ENCODE data around the gene PALMD.

Gene PALMD

DNA sequence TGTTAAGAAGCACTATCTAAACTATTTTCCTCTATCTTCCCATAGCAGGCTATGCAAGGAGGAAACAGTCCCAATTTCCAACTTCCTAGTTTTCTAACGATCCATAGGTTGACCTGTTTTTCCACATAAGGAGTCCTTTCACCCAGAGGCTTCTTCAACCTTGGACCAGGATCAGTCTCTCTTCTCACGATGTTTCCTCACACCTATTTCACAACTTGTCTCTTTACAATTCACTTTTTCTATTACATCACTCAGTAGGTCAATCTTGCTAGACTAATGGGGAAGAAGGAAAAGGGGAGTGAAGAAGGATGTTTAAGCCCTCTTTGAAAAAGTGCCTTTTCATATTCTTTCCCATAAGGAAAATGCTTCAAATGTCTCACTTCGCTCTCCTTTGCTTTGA lies 15.9 kb downstream of the PALMD start:
- no peak for DNase-seq

DNA sequence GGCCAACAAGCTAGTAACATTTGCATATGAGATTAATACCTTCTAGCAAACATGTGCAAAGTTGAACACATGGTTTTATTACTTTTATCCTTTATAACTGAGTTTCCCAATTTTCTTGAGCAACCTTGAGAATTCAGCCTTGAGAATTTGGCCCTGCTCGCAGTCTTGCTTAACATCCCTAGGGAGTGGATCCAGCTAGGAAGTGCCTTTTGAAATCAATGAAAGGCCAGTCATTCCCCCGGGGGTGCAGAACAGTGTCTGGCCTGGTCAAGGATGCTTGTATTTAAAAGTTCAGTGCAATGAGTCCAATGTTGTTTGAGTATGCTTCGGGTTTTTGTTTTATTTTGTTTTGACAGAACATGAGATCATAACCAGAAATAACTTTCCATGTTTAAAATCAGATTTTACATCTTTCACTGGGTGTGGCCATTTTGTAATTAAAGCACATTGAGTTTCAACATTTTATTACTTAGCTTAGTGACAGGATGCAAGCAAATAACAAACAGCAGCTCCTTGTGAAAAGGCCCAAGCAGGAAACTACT lies 16.7 kb downstream of the PALMD start:
- no peak for DNase-seq

DNA sequence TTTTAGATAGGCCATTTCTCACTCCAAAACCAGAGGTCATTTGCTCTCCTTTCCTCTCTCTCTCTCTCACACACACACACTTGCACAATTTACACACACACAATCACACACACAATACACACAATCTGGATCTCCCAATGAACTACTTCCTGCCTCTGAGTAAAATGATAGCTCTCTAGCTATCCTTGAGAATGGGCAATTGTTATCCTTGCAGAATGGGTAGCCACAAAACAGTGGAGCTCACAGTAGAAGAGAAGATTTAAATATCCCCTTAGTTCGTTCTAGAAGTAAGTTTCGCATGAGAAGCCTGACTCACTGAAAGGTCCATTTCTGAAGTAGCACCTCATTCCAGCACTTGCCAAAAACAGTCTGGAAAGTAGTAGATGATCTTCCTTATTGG lies 17.6 kb downstream of the PALMD start:
- DNase-seq = no peak

DNA sequence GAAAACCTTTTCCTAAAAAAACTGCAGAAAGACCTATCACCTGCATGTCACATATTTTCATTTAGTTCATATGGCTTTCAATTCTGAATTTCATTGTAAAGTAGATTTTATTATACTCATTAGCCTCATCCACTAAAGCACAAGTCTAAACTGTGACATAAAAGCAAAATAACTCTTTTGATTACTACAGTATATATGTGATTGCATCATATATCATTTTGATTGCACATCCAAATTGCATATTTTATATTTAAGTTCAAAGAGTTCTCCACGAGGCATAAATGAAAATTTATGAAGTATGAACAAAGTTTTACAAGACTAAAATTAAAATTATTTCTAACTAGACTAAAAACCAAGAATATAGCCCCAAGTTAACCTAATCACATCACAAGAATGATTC lies 19.3 kb downstream of the PALMD start:
- DNase-seq = no peak

DNA sequence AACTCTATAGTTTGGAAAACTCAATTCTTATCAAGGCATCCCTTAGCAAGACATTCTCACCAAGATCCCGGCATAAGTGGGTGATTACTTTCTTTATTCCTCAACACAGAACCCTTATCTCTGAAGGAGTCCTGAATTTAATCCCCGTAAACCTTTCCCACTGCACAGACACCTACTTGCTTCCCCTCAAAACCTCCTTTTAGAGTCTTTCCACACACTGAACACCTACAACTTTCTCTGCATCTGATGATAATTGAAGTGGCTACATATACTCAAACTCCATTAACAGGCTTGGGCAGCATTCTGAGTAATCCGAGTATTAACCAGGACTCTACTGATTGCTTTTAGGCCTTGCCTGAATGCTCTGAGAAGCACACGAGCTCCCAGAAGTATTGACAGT lies 23.5 kb downstream of the PALMD start:
- DNase-seq = no peak

DNA sequence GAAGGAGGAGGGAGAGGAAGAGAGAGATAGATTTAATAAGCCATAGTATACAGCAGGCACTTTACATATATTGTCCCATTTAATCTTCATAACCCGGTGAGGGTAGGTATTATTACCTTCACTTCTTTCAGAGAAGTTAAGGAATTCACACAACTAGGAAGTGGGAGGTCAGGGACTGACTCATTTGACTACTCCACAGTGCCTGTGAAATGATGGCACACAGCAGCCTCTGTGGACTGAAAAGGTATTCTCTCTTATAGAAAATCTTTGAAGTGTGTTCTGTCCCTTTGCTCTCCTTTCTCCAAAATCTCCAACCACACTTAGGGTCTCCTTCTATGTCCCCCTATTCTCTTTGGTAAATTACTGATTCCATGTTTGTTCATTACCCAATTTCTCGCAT lies 23.9 kb downstream of the PALMD start:
- no peak for DNase-seq

DNA sequence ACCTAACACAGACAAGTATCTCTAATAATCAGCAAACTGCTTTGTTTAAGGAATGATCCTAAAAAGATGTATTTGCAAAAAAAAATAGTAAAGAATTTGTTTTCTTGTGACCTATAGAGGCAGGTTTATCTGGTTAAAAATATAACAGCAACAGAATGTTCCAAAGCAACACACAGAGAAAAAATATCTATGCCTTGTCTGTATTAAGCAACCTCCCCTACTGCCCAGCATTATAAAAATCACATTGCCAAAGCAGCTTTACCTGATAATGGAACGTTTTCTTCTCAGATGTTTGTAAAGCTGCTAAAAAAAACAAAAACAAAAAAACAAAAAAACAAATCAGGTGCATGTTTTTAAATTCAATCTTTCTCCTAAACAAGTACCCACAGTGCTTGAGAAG lies 24.7 kb downstream of the PALMD start:
- no peak for DNase-seq

DNA sequence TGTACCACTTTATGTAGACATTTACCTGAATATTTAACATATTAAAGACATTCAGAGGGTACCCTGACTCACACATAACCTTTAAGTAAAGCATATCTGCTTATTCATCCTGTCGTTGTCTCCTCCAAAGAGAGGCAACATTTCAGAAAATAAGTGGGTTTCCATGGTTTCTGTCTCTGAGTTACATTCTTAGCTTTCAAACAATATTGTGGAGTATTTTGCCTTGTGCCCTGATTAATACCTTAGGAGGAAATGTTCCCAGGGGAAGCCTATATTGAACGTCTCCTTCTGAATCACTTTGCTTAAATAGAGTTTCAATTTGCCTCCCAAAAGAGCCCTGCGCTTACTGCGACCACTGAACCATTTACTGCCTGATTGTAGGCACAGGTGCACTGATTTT lies 26.1 kb downstream of the PALMD start:
- DNase-seq = no peak

DNA sequence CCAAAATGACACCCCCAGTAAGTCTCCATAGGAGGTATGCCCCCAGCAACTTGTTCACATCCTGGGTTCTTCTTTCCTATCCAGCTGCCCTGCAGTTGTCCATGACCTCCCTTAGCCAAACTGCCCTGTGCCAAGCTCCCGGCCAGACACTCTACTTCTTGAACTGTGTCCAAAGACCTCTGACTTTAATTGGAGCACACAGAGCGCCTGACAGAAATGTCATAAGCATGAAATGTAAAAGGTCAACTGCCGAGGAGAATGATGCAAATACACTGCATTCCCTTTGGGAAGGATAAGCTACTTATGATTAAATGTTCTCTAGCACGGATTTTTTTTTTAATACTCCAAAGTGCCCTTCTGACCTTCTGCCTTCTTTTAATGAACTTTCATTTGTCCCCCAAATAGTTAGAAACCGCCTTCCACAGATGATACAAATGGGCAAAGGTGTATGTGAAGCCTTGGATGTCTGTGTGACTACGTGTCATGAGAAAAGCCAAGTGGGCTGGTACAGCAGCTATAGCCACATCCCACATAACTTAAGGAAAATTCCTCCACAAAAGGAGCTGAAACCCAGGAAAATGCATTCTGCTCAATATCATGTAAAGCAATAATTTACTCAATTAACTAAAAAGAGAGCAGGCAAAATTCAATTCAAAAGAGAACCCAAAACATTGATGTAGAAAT lies 26.8 kb downstream of the PALMD start:
- DNase-seq = no peak

DNA sequence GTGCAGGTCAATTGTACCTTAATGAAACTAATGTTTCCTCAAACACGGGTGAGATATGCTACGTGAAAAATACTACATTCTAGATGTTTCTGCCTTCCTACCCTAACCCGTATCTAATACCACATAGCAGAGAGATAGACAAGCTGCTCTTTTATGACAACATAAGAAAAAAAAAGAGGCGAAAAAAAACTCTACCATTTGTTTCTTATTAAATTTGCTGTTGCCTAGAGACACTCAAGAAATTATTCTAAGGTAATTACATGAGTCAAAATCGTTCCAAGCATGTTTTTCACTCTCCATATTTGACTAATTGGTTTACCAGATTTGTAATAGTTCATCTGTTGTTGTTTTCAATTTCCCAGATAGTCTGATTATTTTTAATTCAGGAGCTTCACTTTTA lies 27.4 kb downstream of the PALMD start:
- DNase-seq = no peak

DNA sequence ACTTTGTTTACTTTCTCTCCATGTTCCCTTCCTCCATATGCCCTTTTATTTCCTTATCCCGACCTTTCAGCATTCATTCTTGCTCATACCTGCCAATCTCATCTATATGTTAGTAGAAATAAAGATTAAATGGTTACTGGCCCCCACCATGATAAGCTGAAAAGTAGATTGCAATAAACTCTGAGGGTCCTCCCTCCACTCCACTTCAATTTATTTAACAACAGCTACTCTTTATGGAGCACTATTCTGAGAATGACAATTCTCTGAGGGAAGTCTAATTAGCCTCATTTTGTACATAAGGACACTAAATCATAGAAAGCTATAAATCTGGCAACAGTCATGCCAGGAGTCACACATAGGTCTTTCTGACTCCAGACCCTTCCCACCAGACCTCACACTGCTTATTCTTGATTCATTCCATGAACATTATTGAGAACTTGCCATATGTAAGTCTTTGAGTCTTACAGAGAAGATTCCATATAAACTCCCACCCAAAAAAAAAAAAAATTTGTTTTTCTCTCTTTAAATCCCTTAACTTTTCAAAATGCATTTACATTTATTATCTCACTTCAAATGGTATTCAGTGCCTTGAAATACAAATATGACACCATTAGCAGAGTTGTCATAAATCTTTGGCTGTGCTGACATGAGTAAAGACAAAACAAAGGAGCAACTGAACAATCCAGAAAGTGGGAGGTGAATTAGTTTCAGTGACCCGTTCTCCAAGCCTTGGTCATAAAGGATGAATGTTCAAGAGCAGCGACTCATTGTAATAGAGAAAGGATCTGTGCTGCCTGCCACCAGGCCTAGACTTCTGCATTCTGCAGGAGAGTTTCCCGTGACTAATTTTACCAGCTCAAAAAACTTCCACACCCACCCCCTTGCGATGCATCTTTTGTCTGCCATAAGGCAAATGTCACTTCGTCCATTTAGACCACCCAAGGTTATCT lies 28.5 kb downstream of the PALMD start:
- no peak for DNase-seq

DNA sequence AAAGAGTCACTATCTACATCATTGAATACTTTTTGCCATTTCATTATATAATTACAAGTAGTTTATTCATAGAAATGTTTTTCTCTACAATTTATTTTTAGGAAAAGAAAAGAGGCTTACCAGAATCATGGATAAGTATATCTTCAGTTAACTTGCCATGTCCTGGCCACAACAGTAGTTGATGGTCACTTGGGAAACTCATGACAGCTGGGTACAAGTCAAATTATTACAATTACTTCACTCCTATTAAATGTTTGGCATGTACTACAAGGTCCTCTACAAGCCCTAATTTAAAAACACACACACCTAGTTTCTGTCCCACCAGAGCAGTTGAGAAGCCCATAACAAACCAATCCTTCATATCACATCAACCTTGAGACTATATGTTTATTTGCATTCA lies 29.4 kb downstream of the PALMD start:
- no peak for DNase-seq

DNA sequence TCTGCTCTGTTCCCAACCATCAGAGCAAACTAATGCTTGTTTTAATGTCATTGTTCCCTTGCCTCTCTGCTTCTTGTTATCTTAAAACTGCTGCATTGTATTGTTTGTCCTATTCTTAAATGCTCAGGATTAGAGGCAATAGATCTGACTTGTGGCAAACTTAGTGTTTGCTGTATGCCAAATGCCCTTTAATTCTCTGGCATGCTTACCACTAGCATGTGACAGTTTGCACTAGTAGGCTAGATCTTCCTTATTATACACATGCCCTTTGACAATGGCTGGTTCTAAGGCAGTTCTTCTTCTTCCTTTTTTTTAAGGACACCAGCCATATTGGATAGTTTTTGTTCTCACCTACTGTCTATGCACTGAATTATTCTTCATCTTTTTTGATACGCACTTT lies 30.1 kb downstream of the PALMD start:
- no peak for DNase-seq

DNA sequence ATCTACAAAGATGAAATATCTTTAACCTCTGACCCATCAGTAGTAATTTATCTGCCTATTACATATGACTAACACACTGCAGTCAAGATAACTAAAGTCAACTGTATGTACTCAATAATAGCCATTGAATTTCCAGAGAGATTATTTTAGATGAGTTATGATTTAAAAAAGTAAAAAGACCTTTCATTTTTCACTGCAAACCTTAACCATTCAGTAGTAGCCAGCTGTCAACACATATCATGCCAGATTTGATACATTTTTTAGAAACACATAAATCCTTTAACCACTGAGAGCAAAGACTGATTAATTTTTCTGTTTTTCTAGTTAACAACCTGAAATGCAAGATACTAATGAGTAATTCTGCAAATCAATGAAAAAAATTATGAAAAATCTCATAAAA lies 31.0 kb downstream of the PALMD start:
- no peak for DNase-seq

DNA sequence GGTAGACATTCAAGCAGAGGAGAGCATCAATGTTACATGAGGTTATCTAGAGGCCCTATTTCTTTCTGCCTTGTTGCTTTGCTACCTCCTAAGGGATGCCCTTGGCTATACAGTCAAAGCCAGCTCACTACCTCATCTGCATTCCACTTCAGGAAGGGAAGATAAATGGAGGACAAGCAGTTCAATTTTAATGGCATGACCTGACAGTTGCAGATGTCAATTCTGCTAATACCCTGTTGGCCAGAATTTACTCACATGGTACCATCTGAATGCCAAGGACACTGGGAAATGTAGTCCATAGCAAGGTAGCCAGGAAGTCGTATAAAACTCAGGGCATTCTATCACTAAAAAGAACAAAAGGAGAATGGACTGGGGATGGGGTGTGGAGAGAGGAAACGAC lies 31.5 kb downstream of the PALMD start:
- no peak for DNase-seq

DNA sequence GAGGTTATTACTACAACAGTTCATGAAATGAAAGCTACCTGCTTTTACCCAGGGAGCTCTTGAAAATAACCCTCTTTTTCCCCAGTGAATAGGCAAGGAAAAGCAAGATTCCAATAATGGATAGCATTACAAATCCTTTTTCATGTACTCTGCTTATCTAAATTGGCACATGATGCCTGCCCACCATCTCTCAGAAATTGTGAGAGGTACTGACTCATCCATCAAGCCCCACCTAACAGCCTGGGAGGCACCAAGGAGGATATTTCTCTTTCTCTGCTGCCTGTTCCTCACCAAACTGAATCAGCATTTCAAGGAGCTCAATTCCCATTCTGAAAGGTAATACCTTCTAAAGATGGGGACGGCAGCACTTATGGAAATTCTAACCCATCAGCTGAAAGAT lies 34.4 kb downstream of the PALMD start:
- DNase-seq = no peak

DNA sequence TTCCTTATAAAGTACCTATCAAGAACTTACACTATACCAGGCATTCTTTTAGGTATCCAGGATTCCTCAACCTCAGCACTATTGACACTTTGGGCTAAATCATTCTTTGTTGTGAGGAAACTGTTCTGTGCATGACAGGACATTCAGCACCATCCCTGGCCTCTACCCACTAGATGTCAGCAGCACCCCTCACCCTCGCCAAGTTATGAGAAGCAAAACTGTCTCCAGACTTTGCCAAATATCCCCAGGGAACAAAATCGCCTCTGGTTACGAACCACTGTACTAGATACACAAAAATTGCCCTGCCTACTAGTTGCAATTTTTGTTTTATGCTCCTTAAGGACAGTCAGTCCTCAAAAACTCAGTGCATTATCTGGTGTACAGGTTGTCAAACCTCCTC lies 35.7 kb downstream of the PALMD start:
- DNase-seq = no peak

DNA sequence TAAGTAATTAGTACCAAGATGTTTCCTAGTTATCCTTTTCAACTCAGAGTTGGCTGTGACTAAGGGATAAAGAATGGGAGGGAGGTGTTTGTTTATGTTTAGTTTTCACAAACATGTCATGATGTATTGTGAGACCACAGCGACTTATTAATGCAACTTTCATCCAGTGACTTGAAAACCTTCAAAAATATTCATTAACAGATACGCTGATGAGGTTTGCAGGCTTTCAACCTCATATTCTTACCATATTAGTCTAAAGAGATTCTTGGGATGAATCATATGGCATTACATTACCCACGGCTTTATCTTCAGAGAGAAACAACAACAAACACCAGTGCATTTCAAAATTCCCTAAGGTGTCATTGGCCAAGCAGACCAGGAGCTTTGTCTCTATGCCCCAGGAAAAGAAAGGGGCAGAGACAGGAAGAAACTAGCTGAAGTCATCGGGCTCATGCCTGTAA lies 36.4 kb downstream of the PALMD start:
- no peak for DNase-seq

DNA sequence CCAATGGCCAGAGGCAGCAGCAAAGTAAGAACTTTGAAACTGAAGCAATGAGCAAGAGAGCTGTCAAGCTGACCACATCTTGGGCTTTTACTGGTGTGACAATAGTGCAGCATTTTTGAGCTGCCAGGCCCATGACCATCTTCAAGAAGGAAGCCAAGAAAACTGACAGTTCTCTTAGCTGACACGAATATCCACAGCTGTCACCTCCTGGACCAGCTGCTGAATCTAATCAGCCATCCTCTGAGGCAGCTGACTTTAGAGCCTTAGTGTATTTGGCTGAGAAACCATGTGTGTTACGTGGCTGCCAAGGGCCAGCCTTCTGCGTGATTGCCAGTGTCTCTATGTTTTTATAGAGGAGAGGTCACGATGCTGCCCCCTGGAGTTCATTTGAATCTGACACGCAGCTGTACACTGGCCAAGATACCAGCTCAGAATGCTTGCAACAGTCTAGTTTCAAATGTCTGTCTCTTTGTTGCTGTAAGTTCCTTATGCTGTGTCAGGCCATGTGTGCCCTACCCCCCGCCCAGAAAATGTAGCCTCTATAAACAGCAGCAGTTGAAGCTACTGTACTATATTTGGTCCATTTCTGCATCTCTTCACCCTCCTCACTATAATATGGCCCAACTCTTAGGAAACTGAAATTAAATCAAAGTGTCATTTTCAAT lies 39.7 kb downstream of the PALMD start:
- DNase-seq = peak; percentile 33

DNA sequence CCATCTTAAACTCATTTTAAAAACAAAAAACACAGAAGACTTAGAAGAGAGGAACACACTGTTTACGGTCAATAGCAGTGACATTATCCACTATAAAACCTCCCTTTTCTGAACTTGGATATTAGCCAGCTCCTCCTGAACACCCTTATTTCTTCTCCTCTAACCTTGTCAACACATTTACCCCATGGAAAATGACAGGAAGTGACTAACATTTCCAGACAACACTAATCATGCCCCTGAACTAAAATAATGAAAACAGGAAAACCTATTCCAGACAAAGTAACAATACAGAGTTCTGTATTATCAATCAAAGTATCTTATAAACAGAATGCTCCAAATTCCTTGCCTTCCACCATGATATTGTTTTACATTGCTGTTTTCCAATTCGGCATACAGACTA lies 45.3 kb downstream of the PALMD start:
- DNase-seq = no peak

DNA sequence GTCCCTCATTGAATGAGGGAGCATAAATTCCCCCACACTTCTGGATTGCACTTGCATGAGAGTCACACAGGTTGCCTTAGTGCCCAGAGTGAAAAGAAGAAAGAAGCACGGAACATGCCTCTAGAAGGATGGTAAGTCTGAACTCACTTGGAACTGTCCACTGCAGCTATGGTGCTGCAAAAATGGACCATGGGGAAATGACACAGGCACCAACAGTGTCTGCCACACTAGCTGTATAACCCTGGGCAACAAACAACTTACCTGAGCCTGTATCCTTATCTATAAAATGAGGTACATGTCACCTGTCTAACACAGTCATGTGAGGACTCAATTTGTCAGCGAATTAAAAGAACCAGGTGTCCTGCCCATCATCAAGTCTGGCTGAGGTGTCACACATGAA lies 50.7 kb downstream of the PALMD start:
- DNase-seq = no peak

DNA sequence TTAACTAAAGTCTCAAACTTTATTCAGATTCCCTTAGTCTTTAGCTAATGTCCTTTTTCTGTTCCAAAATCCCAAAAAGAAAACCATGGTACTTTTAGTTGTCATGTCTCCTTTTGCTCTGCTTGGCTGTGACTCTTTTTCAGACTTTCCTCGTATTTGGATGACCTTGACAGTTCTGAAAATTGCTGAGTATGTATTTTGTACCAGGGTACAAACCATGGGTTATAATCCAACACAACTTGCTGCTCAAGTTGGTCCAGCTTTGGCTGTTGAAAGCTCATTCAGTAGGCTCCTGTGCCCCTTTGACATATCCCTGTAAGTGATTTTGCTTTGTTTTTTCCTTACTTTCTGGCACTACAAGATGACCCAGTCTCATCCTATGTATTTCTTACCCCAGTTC lies 51.7 kb downstream of the PALMD start:
- no peak for DNase-seq

DNA sequence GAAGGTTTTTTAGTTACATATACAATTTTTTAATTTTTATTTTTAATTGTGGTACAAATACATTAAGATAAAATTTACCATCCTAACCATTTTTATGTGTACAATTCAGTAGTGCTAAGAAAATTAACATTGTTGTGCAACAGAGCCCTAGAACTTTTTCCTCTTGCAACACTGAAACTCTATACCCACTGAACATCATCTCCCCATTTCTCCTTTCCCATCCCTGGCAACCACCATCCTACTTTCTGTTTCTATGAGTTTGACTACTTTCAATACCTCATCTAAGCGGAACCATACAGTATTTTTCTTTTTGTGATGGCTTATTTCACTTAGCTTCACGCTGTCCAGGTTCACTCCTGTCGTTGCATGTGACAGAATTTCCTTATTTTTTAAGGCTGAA lies 54.1 kb downstream of the PALMD start:
- no peak for DNase-seq

DNA sequence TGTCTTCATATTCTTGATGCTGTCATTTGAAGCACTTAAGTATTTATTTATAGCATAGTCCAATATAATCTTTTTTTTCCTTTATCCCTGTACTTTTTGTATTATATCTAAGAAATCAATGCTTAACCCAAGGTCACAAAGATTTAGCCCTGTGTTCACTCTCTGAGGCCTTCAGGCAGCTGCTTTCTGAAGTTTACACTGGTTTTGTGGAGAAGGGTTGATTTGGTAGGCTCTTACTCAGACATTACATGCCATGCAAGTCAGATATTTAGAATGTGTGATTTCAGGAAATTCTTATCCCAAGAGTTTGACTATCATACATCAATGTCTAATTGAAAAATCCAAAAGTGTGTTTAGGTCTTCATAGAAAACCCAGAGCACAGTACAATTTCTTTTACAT lies 56.3 kb downstream of the PALMD start:
- DNase-seq = no peak
